22Rv1 (cell line): Measurements from ENCODE around the gene TSC22D1.

Source experiments
- H3K27ac ChIP-seq: fragments of 450-650 bp; 2 replicates; pipeline ENCODE4 v1.5.1; 2017
- ZFX ChIP-seq: fragments of 450-650 bp; IDR thresholded peaks from 2 replicates; pipeline ENCODE4 v1.6.1; 2017; ENCODE audit warnings: antibody characterized with exemption, borderline replicate concordance
- TF ChIP-seq, protein P1 (sequence below): fragments of 450-650 bp; IDR thresholded peaks from 2 replicates; pipeline ENCODE4 v1.5.1; 2017; ENCODE audit warnings: mild to moderate bottlenecking

TSC22D1 gene

DNA sequence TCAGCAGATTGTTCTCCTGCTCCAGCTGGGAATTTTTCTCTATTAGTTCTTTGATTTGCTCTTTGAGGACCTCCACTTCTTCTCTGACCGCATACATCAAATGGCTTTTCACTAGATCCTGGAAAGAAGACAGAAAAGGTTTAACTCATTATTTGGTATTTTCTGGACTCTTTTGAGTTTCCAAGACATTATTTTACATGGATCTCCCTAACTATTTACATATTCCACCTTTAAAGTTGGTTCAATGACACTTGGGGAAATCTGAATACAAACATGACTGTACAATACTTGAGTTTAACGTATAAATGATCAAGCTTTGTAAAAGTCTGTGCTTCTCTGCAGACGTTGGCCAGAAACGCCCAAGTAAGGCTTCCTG lies 141.4 kb downstream of the TSC22D1 start:
- TF ChIP-seq ZFX: no peak
- TF ChIP-seq, protein P1, sequence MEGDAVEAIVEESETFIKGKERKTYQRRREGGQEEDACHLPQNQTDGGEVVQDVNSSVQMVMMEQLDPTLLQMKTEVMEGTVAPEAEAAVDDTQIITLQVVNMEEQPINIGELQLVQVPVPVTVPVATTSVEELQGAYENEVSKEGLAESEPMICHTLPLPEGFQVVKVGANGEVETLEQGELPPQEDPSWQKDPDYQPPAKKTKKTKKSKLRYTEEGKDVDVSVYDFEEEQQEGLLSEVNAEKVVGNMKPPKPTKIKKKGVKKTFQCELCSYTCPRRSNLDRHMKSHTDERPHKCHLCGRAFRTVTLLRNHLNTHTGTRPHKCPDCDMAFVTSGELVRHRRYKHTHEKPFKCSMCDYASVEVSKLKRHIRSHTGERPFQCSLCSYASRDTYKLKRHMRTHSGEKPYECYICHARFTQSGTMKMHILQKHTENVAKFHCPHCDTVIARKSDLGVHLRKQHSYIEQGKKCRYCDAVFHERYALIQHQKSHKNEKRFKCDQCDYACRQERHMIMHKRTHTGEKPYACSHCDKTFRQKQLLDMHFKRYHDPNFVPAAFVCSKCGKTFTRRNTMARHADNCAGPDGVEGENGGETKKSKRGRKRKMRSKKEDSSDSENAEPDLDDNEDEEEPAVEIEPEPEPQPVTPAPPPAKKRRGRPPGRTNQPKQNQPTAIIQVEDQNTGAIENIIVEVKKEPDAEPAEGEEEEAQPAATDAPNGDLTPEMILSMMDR: no peak
- H3K27ac ChIP-seq: peak overlapping the region; percentile 97

DNA sequence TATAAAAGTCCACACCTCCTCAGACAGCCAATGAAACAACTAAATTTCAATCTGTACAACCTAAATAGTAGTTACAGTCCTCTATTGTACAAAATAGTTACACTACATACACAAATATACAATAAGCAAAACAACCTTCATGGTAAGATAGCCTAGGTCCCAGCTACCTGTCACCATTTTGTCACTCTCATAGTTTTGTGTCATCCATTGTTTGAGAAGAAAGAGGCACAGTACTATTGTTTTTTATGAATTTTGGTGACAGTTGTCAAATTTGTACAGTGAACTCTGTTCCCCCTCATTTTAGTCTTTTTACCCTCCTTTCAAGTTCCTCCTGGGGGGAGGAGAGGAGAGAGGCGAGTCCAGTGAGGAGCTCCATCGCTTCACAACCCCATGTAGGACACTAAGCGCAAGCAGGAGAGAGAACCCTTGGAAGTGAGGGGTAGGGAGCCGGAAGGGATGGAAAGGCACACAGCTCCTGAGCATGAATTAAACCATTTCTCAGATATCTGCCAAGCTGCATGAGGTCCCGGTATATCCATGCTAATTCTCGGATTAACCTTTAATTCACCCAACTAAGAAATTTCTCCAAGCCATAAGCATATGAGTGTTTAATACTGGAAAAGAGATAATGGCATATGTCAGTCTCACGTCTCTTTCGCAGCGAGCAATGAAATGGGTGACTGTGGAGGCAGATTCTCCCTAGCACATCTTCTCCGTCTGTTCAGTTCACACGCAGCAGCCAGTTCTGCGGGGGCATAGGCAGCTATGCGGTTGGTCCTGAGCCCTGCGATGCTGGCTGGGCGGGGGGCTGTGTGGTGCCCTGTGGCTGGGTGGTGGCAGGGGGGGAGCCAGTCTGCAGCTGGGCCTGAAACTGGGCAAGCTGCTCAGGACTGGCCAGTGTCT lies 142.0 kb downstream of the TSC22D1 start:
- no peak for TF ChIP-seq ZFX
- TF ChIP-seq, protein P1: no peak
- H3K27ac ChIP-seq: peak overlapping the region; percentile 97

DNA sequence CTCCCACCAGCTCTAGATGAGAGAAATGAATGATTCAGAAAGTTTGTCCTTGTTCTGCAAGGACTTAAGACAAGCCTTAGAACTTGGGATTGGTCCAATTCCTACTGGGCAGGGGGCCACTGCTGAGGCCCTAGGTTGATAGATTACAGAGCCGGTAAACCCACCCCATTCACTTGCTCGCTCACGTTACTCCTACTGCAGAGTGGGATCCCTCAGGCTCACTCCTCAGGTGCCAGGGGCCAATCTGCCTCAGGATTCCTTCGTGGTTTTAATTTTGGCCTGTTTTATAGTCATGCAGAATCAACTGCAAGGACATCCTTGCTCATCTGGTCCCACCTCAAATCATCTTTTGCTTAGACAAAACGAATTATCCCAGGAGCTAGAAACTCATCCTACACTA lies 143.5 kb downstream of the TSC22D1 start:
- no peak for TF ChIP-seq ZFX
- TF ChIP-seq, protein P1: no peak

DNA sequence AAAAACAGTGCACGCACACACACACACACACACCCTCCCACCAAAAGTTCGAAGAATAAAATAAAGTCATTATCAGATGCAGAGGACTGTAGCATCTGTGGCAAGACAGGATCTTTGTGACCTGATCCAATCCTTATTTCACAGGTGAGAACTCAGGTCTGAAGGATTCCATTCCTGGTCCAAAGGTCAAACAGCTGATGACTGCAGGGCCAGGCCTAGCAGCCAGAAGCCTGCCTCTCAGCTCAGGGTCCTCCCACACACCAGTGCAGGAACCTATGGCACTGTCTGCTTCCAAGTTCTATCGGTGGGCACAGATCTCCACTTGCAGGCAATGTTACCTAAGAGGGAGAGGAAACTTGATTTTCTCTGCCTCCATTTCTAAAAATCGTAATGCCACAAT lies 145.0 kb downstream of the TSC22D1 start:
- no peak for TF ChIP-seq ZFX
- TF ChIP-seq, protein P1: 0 out of 2 replicates have a peak, but pooled peaks have one; percentile 3
- H3K27ac ChIP-seq: peak overlapping the region; percentile 64

More for the DNA sequence above, 143.5 kb downstream of the TSC22D1 start:
- H3K27ac ChIP-seq: peak overlapping the region; percentile 97

DNA sequence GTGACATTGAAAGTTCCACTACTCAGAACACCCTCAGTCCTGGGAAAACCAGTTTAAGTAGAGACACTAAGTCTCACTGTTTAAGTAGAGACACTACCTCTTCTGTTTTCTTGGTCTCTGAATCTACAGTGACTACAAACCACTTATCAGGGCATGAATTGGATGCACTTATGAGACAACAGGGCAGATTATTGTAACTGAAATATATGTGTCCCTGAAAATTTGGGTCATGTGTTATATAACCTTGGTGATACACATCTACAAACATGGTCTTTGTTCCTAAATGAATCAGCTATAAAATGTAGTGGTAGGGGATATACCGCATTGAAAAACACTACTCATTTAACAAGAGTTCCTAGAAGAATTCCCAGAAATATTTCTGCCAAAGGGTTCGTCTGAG lies 146.8 kb downstream of the TSC22D1 start:
- TF ChIP-seq, protein P1: no peak
- no peak for TF ChIP-seq ZFX
- no peak overlapping the region for H3K27ac ChIP-seq

DNA sequence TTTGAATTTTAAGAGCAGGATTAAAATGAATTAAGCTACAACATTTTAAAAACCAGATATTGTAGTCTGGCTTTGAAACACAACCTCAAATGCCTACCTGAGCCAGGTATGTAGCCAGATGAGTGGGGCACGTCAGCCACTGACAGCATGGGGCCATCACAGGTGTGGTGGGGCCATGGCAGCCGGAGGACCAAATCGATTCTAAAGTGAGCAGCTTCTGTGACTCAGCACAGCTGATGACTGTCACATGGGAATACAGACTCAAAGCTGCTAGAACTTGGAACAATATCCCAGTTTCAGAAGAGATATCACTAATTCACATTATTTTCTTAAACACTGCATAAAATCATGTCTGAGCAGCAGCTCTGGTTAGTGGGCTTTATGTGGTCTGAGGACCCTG lies 149.7 kb downstream of the TSC22D1 start:
- H3K27ac ChIP-seq: no peak overlapping the region
- TF ChIP-seq, protein P1: no peak
- TF ChIP-seq ZFX: no peak

DNA sequence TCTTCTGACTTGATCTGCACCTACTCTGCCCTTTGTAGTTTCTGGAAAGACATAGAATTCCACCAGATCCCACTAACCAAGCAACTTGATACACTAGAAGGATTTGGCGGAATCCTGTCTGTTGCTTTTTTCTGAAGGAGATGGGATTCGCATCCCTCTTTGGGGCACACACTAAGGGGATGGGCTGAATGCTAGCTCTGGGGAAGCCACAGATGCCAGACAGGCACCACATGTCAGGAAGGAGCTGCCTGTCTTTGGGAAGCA lies 150.4 kb downstream of the TSC22D1 start:
- TF ChIP-seq, protein P1: no peak
- no peak for TF ChIP-seq ZFX
- no peak overlapping the region for H3K27ac ChIP-seq
